ENCODE results near the gene CDKN1A.
"Not testable (repeated sequence)": the region's sequence is repeated elsewhere in the genome, so short reads cannot be mapped to it uniquely, and the experiment has no call there.

CDKN1A gene

DNA sequence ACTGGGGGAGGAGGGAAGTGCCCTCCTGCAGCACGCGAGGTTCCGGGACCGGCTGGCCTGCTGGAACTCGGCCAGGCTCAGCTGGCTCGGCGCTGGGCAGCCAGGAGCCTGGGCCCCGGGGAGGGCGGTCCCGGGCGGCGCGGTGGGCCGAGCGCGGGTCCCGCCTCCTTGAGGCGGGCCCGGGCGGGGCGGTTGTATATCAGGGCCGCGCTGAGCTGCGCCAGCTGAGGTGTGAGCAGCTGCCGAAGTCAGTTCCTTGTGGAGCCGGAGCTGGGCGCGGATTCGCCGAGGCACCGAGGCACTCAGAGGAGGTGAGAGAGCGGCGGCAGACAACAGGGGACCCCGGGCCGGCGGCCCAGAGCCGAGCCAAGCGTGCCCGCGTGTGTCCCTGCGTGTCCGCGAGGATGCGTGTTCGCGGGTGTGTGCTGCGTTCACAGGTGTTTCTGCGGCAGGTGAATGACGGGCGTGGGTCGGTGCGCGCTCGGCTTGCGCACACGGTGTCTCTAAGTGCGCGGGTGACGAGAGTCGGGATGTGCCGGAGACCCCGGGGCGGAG, at the start of gene CDKN1A:
Gene CDKN1A (plus strand): TSS at position 227 of the 555 bp plus-strand sequence. CDS start 5,388 bp downstream, outside the sequence.
- DNase-seq = peak; percentile 39

DNA sequence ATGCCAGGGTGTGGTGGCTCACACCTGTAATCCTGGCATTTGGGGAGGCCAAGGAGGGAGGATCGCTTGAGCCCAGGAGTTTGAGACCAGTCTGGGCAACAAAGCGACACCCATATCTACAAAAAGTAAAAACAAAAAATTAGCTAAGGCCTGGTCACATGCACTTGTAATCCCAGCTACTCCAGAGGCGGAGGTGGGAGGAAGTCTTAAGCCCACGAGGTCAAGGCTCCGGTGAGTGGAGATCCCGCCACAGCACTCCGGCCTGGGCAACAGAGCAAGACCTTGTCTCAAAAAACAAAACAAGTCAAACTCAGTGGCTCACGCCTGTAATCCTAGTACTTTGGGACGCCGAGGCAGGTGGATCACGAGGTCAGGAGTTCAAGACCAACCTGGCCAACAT, 48.7 kb upstream of the CDKN1A start:
- no peak for DNase-seq

DNA sequence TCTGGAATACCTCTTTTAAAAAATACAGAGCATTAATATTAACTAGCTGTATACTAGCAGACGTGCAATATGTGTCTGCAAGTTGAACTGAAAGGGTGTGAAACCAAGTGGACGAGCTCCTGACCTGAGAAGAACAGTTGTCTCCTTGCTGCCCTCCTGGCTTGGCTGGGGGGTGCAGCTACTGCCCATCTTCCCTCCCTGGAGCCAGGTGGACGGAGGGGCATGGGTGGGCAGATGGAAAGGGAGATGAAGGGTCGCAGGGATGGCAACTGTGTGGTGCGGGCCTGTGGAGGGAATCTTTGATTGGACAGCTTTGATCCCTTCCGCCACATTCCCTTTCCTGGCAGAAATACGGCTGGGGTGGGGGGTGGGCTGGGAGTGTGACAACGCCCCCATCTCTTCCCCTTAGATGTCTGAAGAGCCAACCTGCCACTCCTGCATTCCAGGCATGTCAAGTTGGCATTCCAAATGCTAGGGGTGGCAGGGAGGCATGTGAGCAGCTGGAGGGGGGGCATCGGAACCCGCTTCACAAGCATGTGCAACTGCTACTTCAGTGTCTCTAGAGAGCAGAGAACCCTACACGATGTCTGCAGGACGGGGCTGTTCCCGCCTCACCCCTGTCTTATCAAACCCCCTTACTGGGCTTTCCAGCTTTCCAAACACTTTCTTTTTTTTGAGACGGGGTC, 47.0 kb upstream of the CDKN1A start:
- no peak for DNase-seq

DNA sequence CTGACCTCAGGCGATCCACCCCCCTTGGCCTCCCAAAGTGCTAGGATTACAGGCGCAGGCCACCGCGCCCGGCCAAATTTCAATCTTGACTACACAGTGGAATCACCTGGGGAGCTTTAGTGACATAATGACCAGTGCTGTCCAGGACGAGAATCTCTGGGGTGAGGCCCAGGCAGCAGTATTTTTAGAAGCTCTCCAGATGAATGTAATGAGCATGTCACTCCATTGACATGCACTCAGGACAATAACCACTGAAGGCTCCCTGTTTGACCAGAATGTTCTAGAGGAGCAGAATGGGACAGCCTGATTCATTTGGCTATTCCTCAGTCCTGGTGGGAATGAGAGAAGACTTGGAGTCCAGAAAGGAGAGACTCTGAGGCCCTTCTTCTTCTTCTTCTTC, 45.1 kb upstream of the CDKN1A start:
- DNase-seq = no peak

DNA sequence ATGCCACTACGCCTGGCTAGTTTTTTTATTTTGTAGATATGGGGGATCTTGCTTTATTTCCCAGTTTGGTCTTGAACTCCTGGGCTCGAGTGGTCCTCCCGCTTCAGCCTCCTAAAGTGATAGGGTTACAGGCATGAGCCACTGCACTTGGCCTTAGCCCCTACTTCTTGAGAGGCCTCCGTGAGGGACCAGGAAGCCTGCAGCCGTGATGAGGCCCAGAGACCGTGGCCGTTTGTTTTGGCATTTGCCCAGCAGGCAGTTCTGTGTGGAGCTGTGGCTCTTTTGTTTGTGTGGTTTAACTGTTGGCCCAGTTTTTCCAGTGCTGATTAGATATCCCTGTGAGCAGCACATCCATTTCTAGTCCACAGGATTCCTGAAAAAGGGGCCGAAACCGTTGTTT, 44.6 kb upstream of the CDKN1A start:
- DNase-seq = no peak

DNA sequence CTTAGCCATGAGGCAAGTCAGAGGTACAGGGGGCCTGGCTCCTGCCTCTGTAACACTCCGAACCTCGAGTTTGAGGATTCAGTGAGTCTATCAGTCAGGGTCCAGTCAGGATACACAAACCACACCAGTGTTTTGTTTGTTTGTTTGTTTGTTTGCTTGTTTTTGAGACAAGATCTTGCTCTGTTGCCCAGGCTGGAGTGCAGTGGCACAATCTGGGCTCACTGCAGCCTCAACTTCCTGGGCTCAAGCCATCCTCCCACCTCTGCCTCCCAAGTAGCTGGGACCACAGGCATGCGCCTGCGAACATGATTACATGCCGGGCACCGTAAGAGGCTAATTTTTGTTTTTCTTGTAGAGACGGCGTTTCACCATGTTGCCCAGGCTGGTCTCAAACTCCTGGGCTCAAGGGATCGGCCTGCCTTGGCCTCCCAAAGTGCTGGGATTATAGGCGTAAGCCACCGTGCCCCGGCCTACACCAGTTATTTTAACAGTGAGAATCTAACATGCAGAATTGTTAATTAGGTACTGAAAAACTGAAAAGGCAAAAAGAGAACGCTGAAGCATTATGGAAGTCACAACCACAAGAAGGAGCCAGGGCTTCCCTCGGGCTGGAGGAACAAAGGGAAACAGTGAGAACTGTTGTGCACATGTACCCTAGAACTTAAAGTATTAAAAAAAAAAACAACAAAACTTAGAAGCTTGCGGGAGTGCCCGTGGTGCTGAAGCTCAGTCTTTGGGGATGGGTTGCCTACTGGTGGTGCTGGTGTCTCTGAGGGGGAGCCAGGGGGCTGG, 44.0 kb upstream of the CDKN1A start:
- DNase-seq = no peak

DNA sequence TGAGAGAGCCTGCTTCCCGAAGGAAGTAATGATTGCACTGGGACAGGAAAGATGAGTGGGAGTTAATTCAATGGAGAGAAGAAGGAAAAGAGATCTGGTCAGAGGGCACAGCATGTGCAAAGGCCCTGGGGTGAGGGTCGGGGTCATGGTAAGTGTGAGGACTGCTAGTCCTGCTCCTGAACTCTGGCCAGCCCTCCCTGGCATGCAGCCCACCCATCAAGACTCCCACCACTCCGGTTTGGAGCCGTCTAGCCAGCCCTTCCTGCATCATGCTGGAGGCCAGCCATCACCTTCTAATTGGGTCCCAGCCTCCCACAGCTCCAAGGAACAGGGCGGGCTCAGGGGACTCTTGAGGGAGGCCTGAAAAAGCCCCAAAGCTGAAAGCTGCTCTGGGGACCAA, 42.2 kb upstream of the CDKN1A start:
- DNase-seq = no peak

DNA sequence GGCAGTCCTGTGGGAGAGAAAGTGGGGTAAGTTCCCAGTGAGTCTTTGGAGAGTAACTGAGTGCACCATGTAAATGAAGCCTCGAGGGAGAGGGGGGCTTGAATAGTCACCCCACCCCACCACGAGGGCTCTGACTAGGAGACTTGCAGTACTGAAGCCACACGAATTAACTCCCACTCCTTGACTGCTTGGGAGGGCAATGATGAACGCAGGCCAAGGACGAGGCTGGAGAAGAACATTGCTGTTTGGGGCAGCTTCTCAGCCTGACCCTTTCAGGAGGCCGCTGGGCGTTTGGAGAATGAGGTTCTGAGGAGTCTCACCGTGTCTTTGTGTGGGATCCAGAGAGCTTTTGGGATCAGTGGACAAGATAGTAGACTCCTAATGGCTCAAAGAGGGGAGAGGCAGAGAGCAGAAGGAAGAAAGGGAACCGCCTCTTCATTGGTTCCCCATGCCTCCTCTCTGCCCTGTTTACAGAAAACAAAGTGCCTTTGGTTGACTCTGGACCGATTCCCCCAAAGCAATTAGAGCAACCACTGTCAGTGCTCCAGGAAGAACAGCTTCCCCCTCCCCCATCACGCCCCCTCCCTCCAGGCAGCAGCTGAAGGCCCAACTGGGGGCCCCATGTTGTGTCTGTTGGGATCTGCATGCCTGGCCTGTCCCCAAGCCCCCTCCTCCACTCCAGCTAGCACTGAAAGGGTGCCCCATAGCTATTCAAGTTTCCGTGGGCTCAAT, 41.7 kb upstream of the CDKN1A start:
- no peak for DNase-seq

DNA sequence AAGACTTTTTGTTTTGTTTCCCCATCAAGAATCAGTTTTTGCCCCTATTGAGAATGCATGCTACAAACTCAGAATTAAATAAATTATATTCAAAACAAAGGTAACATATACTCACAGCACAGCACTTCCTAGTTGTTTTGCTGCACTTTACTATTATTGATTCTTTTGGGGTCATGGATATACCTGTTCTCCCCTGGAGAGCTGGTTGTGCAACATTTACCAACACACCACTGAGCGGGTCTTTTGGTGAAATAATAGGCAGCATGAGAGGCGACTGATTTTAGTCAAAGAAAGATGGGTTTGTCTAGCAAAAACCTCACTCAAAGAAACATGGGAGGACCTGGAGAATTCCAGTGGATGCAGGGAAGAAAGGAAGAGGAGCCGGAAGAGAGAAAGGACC, 39.9 kb upstream of the CDKN1A start:
- DNase-seq = no peak

DNA sequence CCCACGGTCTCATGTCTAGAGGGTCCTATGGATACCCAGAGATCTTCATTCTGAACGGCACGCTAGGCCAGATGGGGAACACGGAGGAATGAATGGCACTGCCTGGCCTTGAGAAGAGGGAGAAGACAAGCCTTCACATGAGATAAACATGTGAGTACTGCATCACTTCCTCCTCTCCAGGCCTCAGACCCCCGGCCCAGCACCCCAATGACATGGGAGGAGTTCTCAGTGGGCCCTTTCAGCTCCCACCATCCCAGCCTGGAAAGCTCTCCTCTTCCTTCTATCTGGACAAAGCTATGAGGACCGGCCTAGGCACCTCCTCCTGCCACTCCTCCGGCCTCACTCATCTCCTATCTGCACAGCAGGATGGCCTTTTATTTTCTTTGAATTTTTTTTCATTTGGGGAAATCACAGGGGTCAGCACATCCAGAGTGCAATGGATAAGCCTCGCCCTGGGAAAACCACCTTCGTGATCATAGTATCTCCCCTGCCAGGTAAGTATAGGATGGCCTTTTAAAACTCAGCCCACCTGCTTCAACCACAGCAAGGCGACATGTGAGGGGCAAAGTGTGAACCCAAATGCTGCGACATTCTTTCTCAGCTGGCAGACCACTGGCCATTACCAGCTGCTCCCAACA, 39.2 kb upstream of the CDKN1A start:
- DNase-seq = no peak

DNA sequence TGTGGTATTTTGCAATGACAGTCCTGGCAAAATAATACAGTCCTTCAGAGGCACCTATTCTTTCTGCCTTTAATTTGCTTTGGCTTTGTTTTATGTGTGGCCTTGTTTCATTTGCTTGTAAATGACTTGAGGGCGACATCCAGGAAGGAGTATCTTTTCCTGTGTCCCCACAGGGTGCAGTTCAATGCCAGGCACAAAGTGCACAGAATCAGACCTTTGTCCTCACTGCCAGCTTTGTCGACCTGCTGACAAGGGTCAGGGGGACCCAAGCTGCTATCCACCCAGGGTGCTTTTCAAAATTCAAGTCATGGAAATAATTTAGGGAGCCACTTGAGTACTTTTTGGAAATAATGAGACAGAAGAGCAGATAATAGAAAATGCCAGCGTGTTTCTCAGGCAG, 37.0 kb upstream of the CDKN1A start:
- DNase-seq = no peak

DNA sequence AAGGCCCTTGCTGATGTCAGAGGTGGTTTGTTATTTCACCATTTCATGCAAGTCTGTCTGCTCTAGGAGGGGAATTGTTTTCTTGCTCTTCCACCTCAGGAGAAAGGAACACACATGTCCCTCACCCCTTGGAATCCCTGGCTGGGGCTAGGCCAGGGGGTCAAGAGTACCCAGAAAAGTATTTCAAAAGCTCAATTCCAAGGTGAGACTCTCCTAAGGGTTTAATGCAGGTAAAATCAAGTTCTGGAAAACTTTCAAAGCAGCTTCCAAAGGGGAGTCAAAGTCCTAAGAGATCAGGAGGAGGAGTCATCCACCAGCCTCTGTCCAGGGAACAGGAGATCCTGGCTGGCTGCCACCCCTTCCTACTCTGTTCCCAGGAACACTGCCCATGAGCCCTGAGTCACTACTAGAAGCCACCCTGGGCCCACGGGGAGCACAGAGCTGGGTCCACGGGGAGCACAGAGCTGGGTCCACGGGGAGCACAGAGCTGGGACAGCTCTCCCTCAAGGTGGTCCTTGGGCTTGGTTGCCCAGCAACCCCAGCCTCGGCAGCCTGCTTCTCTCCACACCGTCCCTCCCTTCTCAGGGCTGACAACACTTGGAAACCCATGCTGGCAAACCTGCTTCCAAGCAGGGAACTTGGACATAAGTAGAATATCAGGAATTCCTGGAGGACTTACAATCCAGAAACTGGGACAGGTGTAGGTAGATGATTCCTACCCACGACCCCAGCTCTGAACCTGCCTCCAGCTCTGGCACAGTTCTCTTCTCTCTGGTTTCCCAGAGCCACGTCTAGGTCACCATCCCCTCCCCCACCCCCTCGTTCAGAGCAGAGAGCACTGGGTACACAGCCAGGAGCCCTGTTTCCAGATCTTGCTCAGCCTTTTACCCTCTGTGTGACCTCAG, 35.3 kb upstream of the CDKN1A start:
- no peak for DNase-seq

DNA sequence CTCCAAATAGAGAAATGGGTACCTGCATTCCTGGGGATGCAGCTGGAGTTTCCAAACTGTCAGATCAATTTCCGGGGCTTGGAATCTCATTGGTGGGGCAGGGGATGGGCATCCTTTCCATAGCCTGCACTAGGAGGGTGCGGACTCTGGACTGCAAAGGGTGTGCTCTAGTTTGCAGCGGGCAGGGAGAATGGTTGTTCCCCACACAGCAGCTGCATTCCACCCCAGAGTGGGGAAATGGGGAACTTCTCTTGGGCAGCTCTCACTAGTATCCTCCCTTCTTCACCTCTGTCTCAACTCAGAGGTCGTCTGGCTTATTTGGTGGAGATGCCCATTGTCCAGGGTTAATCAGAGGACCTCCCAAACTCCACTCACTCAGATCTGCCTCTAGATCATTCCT, 34.5 kb upstream of the CDKN1A start:
- no peak for DNase-seq

DNA sequence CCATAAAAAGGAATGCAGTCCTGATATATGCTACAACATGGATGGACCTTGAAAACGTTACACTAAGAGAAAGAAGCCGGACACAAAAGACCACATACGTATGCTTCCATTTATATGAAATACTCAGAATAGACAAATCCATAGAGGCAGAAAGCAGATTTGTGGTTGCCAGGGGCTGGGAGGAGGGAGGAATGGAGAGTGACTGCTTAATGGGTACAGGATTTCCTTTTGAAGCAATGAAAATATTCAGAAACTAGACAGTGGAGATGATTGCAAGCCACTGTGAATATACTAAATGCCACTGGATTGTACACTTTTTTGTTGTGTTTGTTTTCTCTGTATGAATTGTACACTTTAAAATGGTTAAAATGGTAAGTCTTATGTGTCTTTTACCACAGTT, 29.4 kb upstream of the CDKN1A start:
- DNase-seq = no peak

DNA sequence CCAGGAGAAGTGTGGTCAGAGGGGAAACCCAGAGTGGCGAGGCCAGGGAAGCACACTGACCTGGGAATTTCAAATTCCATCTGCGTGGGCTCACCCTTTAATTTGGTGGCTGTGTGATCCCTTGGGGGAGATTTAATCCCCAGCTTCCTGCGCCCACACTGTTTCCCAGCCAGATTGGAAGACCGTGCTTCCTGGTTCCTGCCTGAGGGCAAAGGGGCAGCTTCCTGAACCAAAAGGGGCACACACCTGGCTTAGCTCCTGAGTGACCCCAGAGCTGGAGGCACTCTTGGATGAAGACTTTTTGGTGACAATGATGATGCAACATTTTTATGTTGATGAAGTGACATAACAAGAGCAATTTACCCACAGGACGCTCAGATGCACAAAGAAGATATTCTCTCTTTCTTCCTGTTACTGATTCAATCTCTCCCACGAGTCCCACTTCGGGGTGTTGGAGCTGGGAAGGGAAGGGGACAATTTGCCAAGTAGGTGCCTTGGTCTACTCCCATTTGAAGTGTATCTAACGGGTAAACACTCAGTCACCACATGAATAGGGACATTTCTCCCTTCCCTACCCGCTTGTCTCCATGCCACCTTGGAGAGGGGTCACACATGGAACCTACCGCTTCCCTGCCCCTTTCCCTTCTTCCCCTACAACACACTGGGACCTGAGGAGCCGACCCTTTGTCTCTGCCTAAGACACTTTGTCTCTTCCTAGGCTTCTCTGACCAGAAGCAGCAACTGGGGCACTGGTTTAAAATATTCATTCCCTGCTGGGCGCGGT, 28.6 kb upstream of the CDKN1A start:
- DNase-seq = no peak

DNA sequence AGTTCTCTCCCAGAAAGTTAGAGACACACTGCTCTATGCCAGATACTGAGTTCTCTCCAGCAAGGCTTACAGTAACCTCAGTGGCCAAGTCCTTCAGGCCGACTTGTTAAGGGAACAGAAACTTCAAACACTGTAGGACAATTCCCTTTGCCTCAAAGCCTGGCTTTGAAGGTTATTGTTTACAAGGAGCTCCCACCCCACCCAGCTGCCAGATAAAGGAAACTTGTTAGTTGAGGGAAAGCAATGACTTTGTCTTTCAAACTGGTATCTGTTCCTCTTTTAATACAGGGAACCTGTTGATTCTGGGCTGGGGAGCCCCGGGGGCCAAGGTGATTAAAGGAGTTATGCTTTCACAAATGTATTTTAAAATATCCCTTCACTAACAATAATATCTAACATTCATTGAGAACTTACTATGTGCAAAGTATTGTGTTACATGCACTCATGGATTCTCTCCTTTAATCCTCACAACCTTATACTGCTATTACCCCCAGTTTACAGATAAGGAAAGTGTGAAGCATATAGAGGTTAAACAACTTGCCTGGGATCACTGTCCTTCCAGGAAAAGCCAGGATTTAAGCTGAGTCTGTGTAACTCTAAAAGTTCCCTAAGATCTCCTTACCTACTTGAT, 27.6 kb upstream of the CDKN1A start:
- DNase-seq = no peak

DNA sequence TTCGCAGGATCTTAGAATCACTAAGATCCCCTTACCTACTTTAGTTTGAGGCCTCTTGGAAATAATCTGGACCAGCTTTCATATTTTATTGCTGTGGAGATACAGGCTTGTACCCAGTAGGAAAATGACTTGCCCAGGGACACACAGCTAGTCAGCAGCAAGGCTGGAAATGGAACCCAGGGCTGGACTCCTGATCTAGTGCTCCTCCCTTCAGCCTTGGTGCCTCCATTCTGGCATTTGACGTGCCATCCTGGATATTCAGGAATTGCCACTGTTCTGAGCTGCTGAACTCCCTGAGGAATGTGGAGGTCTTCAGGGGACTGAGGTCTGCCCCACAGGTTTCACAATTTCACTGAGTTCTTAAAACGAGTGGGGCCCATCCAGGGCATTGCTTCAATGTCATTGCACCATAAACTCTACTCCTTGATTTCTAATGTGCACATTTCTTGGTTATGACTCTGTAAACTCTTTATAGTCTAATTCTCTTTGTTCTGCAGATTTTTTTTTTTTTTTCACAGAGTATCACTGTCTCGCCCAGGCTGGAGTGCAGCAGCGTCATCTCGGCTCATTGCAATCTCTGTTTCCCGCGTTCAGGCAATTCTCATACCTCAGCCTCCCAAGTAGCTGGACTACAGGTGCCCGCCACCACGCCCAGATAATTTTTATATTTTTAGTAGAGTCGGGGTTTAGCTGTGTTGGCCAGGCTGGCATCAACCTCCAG, 26.7 kb upstream of the CDKN1A start:
- no peak for DNase-seq

DNA sequence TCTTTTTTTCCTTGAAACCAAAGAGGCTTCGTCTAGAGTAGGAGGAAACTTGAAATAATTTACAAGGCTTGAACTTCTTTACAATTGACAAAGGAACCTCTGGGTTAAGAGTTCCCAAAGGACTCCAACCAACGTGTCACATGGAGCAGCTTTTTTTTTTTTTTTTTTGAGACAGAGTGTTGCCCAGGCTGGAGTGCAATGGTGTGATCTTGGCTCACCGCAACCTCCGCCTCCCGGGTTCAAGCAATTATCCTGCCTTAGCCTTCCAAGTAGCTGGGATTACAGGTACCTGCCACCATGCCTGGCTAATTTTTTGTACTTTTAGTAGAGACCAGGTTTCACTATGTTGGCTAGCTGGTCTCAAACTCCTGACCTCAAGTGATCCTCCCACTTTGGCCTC, 24.0 kb upstream of the CDKN1A start:
- not testable (repeated sequence) for DNase-seq

DNA sequence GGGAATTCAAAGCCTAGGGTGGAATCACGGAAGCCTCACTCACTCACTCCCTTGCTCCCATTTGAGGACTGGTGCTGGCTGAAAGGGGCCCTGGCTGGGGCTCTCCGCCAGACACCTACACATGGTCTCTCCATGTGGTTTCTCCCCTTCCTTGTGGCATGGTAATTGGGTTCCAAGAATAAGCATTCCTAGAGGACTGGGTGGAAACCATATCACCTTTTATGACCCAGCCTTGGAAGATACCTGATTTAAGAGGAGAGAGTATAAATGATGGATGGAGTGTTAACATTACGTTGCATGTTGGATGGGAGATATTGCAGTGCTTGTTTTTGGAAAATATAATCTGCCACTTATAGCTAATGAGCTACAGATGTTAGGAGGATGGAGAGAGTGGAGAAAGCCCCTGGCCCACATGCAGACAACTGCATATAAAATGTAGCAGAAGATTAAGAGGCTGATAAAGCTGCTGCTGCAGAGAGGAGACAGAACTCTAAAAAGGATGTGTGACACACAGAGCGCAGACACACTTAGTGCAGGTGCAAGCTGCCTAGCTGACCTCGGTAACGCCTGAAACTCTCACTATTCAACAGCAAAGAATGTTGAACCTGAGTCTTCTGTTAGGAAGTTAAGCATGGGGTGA, 23.3 kb upstream of the CDKN1A start:
- peak; percentile 80 for DNase-seq

Data from NCI-H524 treated with DMSO at 0.1 percent for 48 hours (cell line).